NCI-H2081 treated with DMSO at 0.1 percent for 48 hours (cell line): Measurements from ENCODE around the gene BCL2L13.
"Not testable (repeated sequence)": the region's sequence is repeated elsewhere in the genome, so short reads cannot be mapped to it uniquely, and the experiment has no call there.

Source experiments
- DNase-seq: peaks from one replicate; lab custom pipeline; 2025; lab: John Stamatoyannopoulos, UW

The BCL2L13 gene

DNA sequence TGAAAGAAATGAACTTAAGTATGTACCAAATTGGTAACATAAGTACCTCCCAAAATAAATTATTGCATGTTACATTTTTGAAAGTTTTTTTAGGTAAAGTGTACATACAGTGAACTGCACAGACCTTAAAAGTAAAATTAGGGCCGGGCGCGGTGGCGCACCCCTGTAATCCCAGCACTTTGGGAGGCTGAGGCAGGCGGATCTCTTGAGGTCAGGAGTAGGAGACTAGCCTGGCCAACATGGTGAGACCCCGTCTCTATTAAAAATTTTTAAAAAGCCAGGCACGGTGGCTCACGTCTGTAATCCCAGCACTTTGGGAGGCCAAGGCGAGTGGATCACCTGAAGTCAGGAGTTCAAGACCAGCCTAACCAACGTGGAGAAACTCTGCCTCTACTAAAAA, 1.7 kb upstream of the BCL2L13 start:
- not testable (repeated sequence) for DNase-seq

DNA sequence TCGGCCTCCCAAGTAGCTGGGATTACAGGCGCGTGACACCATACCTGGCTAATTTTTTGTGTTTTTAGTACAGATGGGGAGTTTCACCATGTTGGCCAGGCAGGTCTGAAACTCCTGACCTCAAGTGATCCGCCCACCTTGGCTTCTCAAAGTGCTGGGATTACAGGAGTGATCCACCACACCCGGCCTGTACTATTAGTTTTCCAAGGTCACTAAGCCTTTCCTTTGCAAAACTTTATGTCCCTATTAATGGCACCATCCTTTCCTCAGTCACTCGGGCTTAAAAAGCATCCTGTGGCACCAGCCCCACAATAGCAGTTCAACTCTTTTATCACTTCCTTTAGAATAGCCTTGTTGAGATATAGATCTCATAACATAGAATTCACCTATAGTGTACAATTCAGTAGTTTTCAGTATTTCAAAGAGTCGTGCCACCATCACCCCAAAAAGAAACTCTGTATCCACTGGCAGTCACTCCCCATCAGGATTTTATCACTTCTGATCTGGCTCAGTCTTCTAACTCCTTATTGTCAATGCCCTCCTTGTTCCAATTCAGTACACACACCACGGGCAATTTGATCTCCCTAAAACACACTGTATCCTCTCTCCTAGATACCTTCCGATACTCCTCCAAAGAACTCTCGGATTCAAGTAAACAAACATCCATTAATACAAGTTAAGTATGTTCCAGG, 921 bp upstream of the BCL2L13 start:
- no peak for DNase-seq

DNA sequence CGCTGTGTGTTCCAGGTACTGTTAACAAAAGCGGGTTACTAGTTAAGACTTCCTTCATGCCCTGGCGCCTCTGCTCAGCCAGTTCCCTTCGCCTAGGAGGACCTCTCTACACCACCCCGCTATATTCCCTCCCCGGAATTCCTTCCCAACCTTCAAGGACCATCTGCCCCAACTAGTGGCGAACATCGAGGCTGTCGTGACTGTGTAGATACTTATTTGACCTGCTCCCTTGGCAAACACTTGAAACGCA, 450 bp upstream of the BCL2L13 start:
- DNase-seq = no peak

DNA sequence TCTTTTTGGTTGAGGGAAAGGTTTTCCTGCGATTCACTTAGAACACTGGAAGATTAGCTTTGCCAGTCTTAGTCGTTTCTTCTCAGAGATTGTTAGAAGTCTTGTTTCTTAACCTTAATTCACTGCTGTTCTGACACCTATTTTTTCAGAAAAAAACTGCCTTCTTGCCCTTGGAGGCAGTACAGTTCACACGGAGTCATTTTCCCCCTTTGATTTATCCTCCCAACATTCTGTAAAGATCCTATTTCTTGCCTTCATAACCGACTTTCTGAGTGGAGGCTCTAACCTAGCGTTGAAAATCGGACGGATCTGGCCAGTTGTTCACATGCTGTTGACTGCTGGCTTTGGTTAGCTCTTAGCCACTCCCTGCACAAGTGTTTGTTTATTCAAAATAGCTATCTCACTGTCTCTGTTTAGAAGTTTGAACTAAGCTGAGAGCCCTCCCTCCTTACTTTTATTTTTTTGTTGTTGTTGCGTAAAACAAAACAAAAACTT, 737 bp downstream of the BCL2L13 start:
- DNase-seq = no peak

DNA sequence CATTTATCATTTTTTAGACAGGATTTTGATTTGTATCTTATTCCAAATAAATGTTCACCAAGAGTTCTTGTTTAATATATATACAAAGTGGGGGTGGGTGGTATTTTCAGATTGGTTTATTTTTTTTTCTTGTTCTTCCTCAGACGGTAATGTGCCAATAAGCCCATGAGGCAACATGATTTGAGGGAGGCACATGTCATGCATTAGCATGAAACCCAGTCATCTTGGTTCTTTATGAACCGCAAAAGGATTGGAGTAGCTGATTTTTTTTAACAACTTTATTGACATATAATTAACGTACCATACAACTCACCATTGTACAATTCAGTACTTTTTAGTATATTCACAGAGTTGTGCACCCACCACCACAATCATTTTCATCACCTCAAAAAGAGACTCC, 2.7 kb downstream of the BCL2L13 start:
- no peak for DNase-seq

DNA sequence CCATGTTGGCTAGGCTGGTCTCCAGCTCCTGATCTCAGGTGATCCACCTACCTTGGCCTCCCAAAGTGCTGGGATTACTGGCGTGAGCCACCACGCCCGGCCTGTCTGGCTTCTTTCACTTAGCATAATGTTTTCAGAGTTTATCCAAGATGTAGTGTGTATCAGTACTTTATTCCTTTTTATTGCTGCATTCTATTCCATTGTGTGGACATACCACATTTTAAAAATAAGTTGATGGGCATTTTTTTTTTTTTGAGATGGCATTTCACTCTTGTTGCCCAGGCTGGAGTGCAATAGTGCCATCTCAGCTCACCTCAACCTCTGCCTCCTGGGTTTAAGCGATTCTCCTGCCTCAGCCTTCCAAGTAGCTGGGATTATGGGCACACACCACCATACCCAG, 3.8 kb downstream of the BCL2L13 start:
- DNase-seq = not testable (repeated sequence)

DNA sequence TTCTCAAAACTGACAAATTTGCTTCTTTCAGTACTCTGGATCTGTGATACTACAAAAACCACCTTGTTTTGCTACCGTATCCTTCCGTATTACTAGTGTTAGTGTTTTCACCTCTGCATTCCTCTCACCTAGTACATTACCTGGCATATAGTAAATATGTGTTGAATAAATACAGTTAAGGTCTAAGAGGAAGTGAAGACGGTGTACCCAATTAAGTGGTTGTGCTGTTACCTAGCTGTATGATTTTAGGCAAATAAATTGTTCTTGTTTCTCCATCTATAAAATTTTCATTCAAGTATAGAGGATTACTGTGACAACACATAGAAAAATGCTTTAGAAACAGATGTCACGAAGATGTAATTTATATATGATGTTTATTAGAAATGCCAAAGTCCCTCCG, 8.9 kb downstream of the BCL2L13 start:
- DNase-seq = no peak

DNA sequence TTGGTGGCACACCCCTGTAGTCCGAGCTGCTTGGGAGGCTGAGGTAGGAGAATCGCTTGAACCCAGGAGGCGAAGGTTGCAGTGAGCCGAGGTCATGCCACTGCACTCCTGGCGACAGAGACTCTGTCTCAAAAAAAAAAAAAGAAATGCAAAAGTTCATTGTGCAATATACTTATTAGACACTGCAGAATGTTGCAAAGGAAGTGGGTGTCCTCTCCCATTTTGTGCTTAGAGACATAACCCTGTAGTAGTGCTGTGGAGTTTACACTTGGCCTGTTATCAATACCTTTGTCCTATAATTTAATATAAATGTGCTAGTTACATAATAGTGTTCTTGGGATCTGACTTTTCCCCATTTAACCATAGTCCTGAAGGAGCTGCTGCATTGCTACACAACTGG, 9.4 kb downstream of the BCL2L13 start:
- no peak for DNase-seq

DNA sequence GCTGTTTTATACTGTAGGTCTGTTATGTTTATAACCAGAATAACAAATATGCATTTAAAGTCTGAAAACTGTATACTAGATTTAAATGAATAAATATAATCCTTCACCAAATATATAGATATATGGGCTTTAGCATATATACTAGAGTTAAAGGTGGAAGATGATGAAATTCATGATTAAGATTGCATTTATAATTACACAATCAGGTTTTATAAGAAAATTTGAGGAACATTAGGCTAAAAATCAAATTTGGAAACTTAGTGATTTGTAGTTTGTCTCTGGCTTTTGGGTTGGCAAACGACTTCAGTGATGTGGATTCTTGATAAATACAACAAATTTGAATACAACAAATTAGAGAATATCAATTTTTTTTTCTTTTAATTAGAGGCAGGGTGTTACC, 10.0 kb downstream of the BCL2L13 start:
- no peak for DNase-seq

DNA sequence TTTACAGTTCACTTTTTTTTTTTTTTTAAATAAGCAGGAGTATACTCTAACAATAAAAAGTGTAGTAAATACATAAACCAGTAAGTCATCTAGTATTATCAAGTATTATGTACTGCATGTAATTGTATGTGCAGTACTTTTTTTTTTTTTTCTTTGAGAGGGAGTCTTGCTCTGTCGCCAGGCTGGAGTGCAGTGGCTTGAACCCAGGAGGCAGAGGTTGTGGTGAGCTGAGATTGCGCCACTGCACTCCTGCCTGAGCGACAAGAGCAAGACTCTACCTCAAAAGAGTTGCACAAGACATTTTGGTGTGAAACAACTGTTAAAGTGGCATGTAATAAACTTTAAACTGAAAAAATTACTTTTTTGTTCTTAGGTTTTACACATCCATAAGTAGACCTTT, 16.7 kb downstream of the BCL2L13 start:
- no peak for DNase-seq

DNA sequence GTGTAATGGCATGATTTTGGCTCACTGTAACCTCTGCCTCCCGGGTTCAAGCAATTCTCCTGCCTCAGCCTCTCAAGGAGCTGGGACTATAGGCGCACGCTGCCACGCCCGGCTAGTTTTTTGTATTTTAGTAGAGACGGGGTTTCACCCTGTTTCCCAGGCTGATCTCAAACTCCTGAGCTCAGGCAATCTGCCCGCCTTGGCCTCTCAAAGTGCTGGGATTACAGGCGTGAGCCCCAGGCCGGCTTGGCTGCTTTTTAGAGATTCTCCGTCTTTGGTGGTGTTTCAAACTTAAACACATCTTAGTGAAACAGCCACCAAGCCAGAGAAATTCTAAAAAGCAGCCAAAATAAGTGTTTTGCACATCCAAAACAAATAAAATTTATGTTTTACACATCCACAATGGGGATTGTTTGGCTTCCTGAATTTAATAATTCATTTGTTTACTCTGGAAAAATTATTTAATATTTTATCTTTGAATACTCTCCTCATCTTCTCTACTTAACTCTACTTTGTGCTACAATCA, 18.4 kb downstream of the BCL2L13 start:
- DNase-seq = no peak

DNA sequence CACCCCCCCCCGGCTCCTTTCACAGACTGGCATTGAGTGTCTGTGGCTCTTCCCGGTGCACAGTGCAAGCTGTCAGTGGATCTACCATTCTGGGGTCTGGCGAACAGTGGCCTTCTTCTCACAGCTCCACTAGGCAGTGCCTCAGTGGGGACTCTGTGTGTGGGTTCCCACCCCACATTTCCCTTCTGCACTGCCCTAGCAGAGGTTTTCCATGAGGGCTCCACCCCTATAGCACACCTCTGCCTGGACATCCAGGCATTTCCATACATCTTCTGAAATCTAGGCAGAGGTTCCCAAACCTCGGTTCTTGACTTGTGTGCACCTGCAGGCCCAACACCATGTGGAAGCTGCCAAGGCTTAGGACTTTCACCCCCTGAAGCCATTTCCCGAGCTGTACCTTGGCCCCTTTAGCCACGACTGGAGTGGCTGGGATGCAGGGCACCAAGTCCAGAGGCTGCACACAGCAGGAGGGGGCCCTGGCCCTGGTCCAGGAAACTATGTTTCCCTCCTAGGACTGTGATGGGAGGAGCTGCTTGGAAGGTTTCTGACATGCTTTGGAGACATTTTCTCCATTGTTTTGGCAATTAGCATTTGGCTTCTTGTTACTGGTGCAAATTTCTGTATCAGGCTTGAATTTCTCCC, 26.0 kb downstream of the BCL2L13 start:
- no peak for DNase-seq

DNA sequence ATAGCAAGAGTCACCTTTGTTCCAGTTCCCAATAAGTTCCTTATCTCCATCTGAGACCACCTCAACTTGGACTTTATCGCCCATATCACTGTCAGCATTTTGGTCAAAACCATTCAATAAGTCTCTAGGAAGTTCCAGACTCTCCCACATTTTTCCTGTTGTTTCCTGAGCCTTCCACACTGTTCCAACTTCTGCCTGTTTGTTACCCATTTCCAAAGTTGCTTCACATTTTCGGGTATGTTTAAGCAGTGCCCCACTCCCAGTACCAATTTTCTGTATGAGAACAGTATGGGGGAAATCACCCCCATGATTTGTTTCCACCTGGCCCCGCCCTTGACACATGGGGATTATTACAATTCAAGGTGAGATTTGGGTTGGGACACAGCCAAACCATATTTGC, 26.7 kb downstream of the BCL2L13 start:
- DNase-seq = no peak

DNA sequence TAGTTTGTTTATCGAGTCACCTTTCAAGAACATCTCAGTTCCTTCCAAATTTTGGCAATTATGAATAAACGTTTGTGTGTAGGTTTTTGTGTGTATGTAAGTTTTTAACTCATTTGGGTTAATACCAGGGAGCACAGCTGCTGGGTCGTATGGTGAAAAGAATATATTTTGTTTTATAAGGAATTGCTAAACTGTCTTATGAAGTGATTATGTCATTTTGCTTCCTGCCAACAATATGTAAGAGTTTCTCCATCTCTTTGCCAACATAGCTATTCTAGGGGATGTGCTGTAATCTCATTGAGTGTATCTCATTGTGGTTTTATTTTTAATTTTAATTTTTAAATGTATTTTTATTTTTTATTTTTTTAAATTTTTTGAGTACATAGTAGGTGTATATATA, 27.3 kb downstream of the BCL2L13 start:
- DNase-seq = no peak

DNA sequence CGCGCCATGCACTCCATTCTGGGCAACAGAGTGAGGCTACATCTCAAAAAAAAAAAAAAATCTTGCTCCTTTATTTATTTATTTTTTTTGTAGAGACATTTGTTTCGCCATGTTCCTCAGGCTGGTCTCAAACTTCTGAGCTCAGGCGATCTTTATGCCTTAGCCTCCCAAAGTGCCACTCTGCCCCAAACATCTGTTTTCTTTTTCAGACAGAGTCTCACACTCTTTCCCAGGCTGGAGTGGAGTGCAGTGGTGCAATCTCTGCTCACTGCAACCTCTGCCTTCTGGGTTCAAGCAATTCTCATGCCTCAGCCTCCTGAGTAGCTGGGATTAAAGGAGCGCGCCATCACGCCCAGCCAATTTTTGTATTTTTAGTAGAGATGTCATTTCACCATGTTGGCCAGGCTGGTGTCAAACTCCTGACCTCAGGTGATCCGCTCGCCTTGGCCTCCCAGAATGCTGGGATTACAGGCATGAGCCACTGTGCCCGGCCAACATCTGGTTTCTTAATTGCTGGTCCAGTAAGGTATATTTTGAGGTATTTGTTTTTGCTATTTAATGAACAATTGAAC, 33.0 kb downstream of the BCL2L13 start:
- not testable (repeated sequence) for DNase-seq

DNA sequence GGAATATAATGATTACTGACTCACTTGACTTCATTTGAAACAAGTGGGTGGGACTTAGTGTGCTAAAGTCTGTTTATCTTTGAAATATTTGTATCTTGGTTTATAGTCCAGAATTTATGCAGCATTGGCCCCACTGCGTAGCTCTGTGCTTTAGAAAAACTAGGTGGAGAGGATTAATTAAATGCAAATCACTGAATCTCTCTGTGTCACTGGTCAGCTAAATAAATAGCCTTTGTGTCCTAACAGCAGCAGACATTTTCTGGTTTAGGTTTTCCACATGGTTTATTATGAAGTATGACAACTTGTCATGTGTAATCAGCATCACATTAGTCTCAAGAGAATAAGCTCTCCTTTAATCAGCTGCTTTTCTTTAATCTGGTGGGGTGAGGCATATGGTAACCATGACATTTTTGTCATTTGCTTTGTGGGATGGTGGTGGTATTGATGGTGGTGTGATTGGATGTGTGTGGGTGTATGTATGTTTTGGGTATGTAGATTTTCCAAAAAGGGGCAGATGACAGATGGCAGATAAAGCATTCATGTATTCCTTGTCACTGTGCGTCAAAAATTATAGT, 33.9 kb downstream of the BCL2L13 start:
- no peak for DNase-seq

DNA sequence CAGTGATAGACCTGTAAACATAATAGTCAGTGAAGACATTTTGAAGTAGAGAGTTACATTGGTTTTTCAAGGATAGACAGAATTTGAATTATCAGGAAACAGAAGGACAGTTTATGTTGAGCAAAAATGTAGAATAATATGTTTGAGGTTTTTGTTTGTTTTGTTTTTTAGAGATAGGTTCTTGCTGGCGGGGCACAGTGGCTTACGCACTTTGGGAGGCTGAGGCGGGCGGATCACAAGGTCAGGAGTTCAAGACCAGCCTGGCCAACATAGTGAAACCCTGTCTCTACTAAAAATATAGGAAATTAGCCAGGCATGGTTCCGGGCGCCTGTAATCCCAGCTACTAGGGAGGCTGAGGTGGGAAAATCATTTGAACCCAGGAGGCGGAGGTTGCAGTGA, 35.6 kb downstream of the BCL2L13 start:
- DNase-seq = no peak

DNA sequence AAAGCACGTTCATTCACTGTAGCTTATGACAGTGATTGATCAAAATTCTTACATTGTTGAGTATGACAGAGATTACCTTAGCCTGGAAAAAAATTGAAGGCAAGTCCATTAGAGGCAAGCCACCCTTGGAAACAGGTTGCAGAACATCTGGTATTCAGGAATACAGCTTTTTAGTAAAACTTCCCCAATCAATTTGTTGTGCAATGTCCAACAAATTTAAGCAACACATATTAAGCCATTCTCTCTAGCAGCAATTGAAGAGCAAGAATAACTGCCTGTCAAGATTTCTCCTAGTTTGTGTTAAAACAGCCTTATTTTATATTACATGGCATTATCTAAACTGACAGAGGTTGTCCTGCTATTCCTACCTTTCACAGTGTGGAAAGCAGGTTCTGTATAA, 37.0 kb downstream of the BCL2L13 start:
- DNase-seq = no peak

DNA sequence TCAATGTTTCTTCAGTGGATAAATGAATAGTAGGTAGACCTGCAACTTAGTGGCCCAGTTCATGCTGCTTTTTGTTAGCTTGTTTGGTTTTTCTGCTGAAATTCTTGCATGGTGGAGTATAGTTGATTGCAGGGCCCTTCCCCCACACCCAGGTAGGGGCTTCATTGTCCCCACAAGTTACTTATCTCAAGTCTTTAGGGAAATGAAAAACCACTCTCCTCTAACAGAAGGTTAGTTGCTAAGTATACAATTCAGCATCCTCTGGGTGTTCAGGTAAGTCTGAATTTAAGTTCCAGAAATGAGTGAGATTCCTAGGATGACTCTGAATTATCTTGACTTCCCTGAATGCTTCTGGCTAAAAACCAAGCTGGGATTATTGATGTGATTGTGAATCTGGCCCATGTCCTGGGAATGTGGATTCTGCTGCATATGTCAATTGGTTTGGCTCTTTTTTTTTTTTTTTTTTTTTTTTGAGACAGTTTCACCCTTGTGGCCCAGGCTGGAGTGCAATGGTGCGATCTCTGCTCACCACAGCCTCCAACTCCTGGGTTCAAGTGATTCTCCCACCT, 40.3 kb downstream of the BCL2L13 start:
- DNase-seq = no peak

DNA sequence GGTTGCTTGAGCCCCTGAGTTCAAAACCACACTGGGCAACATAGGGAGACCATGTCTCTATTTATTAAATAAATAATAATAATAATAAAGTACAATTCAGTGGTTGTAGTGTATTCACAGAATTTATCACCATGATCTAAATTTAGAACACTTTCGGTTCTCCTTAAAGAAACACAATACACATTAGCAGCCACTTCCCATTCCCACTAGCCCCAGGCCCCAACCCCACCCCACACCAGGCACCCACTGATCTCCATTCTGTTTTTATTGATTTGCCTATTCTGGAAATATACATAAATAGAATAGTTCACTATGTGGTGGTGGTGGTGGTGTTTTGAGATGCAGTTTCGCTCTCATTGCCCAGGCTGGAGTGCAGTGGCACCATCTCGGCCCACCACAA, 45.7 kb downstream of the BCL2L13 start:
- no peak for DNase-seq

DNA sequence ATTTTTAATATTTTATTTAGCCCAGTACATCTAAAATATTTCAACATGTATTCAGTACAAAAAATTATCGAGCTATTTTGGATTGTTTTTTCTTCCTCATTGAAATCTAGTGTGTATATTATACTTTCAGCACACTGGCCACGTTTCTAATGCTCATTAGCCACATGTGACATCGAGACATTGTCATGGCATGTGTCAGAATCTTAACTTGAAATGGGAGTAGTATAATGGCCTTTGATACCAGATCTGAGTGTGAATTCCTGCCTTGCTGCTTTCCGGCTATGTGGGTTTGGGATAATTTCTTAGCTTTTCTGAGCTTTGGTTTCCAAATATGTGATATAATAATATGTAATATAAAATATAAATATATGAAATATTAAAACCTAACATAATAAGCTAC, 54.3 kb downstream of the BCL2L13 start:
- DNase-seq = no peak

DNA sequence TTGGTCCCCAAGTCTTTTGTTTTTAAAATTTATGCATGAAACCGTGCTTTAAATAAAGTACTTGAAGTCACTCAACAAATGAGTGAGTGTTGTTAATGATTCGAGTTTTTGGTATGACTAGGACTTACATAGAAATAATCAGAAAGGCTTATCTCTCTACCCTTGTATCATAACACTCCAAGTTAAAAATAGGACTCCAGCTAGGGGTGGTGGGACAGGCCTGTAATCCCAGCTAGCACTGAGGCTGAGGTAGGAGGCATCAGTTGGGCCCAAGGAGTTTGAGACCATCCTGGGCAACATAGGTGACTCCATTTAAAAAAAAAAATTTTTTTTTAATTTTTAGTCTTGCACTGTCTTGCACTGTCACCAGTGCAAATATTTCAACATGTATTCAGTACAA, 55.6 kb downstream of the BCL2L13 start:
- DNase-seq = no peak

DNA sequence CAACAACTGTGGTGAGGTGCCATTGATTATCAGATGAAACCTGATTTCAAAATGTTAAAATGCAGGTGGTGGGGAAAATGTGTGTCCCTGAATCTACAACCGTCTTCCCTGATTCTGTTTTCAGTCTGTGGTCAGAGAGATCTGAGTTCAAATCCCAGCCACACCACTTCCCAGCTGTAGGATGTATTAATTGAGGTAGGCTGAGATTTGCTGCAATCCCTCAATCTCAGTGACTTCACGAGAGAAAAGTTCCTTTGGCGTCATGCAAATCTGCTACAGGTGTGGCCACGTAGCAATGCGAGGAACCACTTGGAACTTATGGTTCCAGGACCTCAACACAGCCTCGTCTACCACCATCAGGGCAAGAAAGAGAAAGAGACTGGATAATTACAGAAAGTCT, 56.2 kb downstream of the BCL2L13 start:
- no peak for DNase-seq
